K562 (cell line): ENCODE data around the gene COMMD4.

Experiments
- ASH1L ChIP-seq: fragments of 450-650 bp; IDR thresholded peaks from 2 replicates; pipeline ENCODE4 v1.6.1; 2018; ENCODE audit warnings: borderline replicate concordance, mild to moderate bottlenecking, low read depth; ENCODE audit not compliant: partially characterized antibody
- CTCF ChIP-seq, 3 experiments: IDR thresholded peaks in 2 of 3; conservative IDR thresholded peaks in 1 of 3; 2 replicates each; pipeline ENCODE4 v1.5.1; 2011 to 2012; ENCODE audit warnings: low read length in 3 of 3, mild to moderate bottlenecking in 3 of 3, control low read depth in 2 of 3, improper control_type of control experiment in 1 of 3, inconsistent platforms in 1 of 3, low read depth in 1 of 3, mixed read lengths in 1 of 3, moderate library complexity in 1 of 3; ENCODE audit not compliant: insufficient read depth in 2 of 3
- GATA2 ChIP-seq: sonication (generic); formaldehyde crosslinking; IDR thresholded peaks from 2 replicates; pipeline ENCODE4 v1.4.0; 2020; ENCODE audit warnings: mild to moderate bottlenecking, missing genetic modification reagents
- HCFC1 ChIP-seq: IDR thresholded peaks from 2 replicates; pipeline ENCODE4 v1.6.1; 2012; ENCODE audit warnings: low read depth, low read length, improper control_type of control experiment
- HMG20B ChIP-seq: fragments of 250-450 bp; sonication (Bioruptor Pico); IDR thresholded peaks from 2 replicates; pipeline ENCODE4 v1.5.0; 2021; ENCODE audit warnings: mild to moderate bottlenecking
- NELFE ChIP-seq: IDR thresholded peaks from 2 replicates; pipeline ENCODE4 v1.6.1; 2011; ENCODE audit warnings: mild to moderate bottlenecking; ENCODE audit not compliant: insufficient read depth, insufficient read length
- NR1H2 ChIP-seq: sonication (generic); formaldehyde crosslinking; IDR thresholded peaks from 2 replicates; pipeline ENCODE4 v1.4.0; 2020; ENCODE audit warnings: mild to moderate bottlenecking, missing genetic modification reagents
- POLR3A ChIP-seq: IDR thresholded peaks from 2 replicates; pipeline ENCODE4 v1.6.1; 2011; ENCODE audit warnings: borderline replicate concordance, mild to moderate bottlenecking, moderate library complexity; ENCODE audit not compliant: insufficient read length, insufficient read depth; ENCODE audit errors: extremely low read depth
- SIRT6 ChIP-seq: IDR thresholded peaks from one replicate; pipeline ENCODE4 v1.6.1; 2012; ENCODE audit warnings: low read depth, mild to moderate bottlenecking, control low read depth, inconsistent platforms, low read length, moderate library complexity
- TF ChIP-seq, protein P1 (sequence below): fragments of 450-650 bp; IDR thresholded peaks from 2 replicates; pipeline ENCODE4 v1.7.1; 2018; ENCODE audit warnings: mild to moderate bottlenecking, low read depth; ENCODE audit not compliant: partially characterized antibody
- TF ChIP-seq, protein P2 (sequence below): sonication (generic); formaldehyde crosslinking; IDR thresholded peaks from 2 replicates; pipeline ENCODE4 v1.9.0; 2022; ENCODE audit warnings: mild to moderate bottlenecking, missing genetic modification reagents

DNA sequence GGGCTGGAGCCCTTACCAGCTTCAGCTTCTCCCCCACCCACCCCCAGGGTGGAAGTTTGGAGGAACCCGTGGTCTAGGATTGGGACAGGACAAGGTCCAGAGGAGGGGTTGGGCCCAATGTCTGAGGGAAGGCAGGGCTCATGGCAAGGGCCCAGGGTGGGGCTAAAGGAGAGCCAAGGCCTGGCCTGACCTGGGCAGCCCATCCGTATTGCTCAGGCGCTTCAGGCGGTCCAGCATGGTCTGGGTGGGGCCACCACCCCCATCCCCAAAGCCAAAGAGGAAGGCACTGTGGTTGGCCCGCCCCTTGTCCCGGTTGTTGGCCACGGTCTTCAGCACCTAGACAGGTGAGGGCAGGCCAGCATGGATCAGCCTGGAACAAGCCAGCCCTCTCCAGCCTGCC, 25.0 kb downstream of the COMMD4 start:
- TF ChIP-seq NR1H2 (CRISPR knock-in tag) = no peak
- no peak for TF ChIP-seq HCFC1
- TF ChIP-seq CTCF (IDR thresholded peaks at IDR 0.05 in 2 of 3, conservative IDR thresholded peaks at IDR 0.05 in 1 of 3; ENCODE audit: insufficient read depth in 2 of 3, low read depth in 1 of 3, low read length in 3 of 3) = no peak
- TF ChIP-seq, protein P1, sequence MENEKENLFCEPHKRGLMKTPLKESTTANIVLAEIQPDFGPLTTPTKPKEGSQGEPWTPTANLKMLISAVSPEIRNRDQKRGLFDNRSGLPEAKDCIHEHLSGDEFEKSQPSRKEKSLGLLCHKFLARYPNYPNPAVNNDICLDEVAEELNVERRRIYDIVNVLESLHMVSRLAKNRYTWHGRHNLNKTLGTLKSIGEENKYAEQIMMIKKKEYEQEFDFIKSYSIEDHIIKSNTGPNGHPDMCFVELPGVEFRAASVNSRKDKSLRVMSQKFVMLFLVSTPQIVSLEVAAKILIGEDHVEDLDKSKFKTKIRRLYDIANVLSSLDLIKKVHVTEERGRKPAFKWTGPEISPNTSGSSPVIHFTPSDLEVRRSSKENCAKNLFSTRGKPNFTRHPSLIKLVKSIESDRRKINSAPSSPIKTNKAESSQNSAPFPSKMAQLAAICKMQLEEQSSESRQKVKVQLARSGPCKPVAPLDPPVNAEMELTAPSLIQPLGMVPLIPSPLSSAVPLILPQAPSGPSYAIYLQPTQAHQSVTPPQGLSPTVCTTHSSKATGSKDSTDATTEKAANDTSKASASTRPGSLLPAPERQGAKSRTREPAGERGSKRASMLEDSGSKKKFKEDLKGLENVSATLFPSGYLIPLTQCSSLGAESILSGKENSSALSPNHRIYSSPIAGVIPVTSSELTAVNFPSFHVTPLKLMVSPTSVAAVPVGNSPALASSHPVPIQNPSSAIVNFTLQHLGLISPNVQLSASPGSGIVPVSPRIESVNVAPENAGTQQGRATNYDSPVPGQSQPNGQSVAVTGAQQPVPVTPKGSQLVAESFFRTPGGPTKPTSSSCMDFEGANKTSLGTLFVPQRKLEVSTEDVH = no peak
- TF ChIP-seq ASH1L = no peak
- no peak for TF ChIP-seq NELFE
- no peak for TF ChIP-seq SIRT6
- no peak for TF ChIP-seq GATA2 (CRISPR knock-in tag)
- no peak for TF ChIP-seq POLR3A
- TF ChIP-seq, protein P2, sequence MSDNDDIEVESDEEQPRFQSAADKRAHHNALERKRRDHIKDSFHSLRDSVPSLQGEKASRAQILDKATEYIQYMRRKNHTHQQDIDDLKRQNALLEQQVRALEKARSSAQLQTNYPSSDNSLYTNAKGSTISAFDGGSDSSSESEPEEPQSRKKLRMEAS (CRISPR knock-in tag) = no peak
- TF ChIP-seq HMG20B (CRISPR knock-in tag) = no peak
